Colonic mucosa (tissue), 4 donors: ENCODE measurements around the gene NEK7. TPM values are rescaled to one million over a fixed set of nuclear protein-coding genes. Genes with fewer than 3 reads are reported as not detected.

Source experiments
- DNase-seq: peaks from one replicate; pipeline ENCODE4 v3.0.0-alpha.2; 2020
- H3K27ac ChIP-seq: fragments of 200-600 bp; one replicate; pipeline ENCODE4 v1.8.0; 2021
- H3K27me3 ChIP-seq: fragments of 200-600 bp; one replicate; pipeline ENCODE4 v1.8.0; 2021
- H3K36me3 ChIP-seq: fragments of 200-600 bp; one replicate; pipeline ENCODE4 v1.8.0; 2021
- H3K4me1 ChIP-seq: fragments of 200-600 bp; one replicate; pipeline ENCODE4 v1.8.0; 2021; ENCODE audit warnings: mild to moderate bottlenecking
- H3K4me3 ChIP-seq: fragments of 200-600 bp; one replicate; pipeline ENCODE4 v1.8.0; 2021
- H3K9ac ChIP-seq, 2 donors: one replicate each; pipeline ENCODE4 v1.7.0; 2013; ENCODE audit warnings: control low read depth in 2 of 2, low read depth in 2 of 2, low read length in 2 of 2
- H3K9me3 ChIP-seq: fragments of 200-600 bp; one replicate; pipeline ENCODE4 v1.8.0; 2021
- CTCF ChIP-seq: fragments of 200-600 bp; IDR thresholded peaks from one replicate; pipeline ENCODE4 v1.8.0; 2022; ENCODE audit warnings: antibody characterized with exemption, mild to moderate bottlenecking
- intact Hi-C: fragments of 100-400 bp; cut with DNase I; formaldehyde crosslinking; loops from one replicate; pipeline ENCODE4 v1.14.1; 2022
- total RNA-seq, 2 donors: library from RNA; stranded (reverse); fragmentation: NEBNext Ultra II Directional in 1 of 2; extraction: Animal tissue kit (Norgen Biotek cat#: 25700) in 1 of 2; gene quantifications; one replicate each; pipeline ENCODE4 v1.2.1, GENCODE V29; 2021
- donor health status: healthy.
- donor health status: DM: no; HTN: no; CAD: no.
- donor health status: DM: no; HTN: no; CAD: no.

Gene NEK7
- total RNA-seq, 2 donors from 2014 or later = 45.4 to 64.7 TPM

- H3K27ac ChIP-seq = no peak overlapping the region
- no peaks in the 10 kb centered on the region for H3K4me1 ChIP-seq
- no peak overlapping the region for H3K4me3 ChIP-seq
- H3K9ac ChIP-seq = no peak overlapping the region
- no peaks in the 10 kb centered on the region for H3K27me3 ChIP-seq
- no peaks in the 10 kb centered on the region for H3K9me3 ChIP-seq
- H3K36me3 ChIP-seq = no peaks in the 10 kb centered on the region
- no peak for DNase-seq
- TF ChIP-seq CTCF = no peak
- intact Hi-C loops = no loop called here
Observed at GRCh38 chr1:198352975-198353695, 196.3 kb downstream of the NEK7 start.

- H3K4me1 ChIP-seq = no peaks in the 10 kb centered on the region
Observed at GRCh38 chr1:198357937-198358336, 201.1 kb downstream of the NEK7 start.

GRCh38 chr1:198359024-198359653, 202.3 kb downstream of the NEK7 start:
- peak; percentile 23 for TF ChIP-seq CTCF
- H3K4me1 ChIP-seq = no peaks in the 10 kb centered on the region
- no peak for DNase-seq
- H3K27me3 ChIP-seq = no peaks in the 10 kb centered on the region
- H3K4me3 ChIP-seq = no peak overlapping the region
- intact Hi-C loops = loop anchor here (5.0 kb wide), 1 partner anchor 272 kb away; no protein-coding TSS in a partner anchor
- no peaks in the 10 kb centered on the region for H3K9me3 ChIP-seq
- H3K27ac ChIP-seq = no peak overlapping the region
- no peaks in the 10 kb centered on the region for H3K36me3 ChIP-seq
- no peak overlapping the region for H3K9ac ChIP-seq

More at GRCh38 chr1:198357937-198358336, 201.1 kb downstream of the NEK7 start:
- TF ChIP-seq CTCF = no peak
- Histone ChIP-seq H3K9me3 (no peaks in the 10 kb centered on the region), H3K36me3 (no peaks in the 10 kb centered on the region), H3K9ac (no peak overlapping the region), H3K27me3 (no peaks in the 10 kb centered on the region), H3K4me3 (no peak overlapping the region), H3K27ac (no peak overlapping the region)
- no peak for DNase-seq
- intact Hi-C loops = loop anchor here (5.0 kb wide), 1 partner anchor 271 kb away; no protein-coding TSS in a partner anchor

- TF ChIP-seq CTCF = no peak
- DNase-seq = no peak
- no peaks in the 10 kb centered on the region for H3K36me3 ChIP-seq
- no peaks in the 10 kb centered on the region for H3K9me3 ChIP-seq
- no peaks in the 10 kb centered on the region for H3K4me1 ChIP-seq
- H3K9ac ChIP-seq = no peak overlapping the region
- H3K27me3 ChIP-seq = no peaks in the 10 kb centered on the region
- intact Hi-C loops = no loop called here
- H3K27ac ChIP-seq = no peak overlapping the region
- H3K4me3 ChIP-seq = no peak overlapping the region
Observed at GRCh38 chr1:198360208-198360729, 203.5 kb downstream of the NEK7 start.

GRCh38 chr1:198361237-198361767, 204.5 kb downstream of the NEK7 start:
- no peak for DNase-seq
- intact Hi-C loops = no loop called here
- Histone ChIP-seq H3K9me3 (no peaks in the 10 kb centered on the region), H3K27me3 (no peaks in the 10 kb centered on the region), H3K36me3 (no peaks in the 10 kb centered on the region), H3K9ac (no peak overlapping the region), H3K4me1 (no peaks in the 10 kb centered on the region), H3K27ac (no peak overlapping the region), H3K4me3 (no peak overlapping the region)
- no peak for TF ChIP-seq CTCF
